Right ventricle myocardium inferior (tissue), 1 donor: ENCODE data around the gene VARS1. TPM values are rescaled to one million over a fixed set of nuclear protein-coding genes. Genes with fewer than 3 reads are reported as not detected.
"Not testable (repeated sequence)": the region's sequence is repeated elsewhere in the genome, so short reads cannot be mapped to it uniquely, and the experiment has no call there.

Experiments used
- ATAC-seq: fragments of 200-7000 bp; cut with Tn5 transposase; one replicate; pipeline ENCODE4 v1.9.1; 2020; ENCODE audit warnings: mild to moderate bottlenecking, moderate library complexity
- DNase-seq: peaks from one replicate; pipeline ENCODE4 v3.0.0; 2021; ENCODE audit errors: missing footprints
- intact Hi-C: fragments of 100-400 bp; cut with DNase I; formaldehyde crosslinking; loops from one replicate; pipeline ENCODE4 v1.11.0; 2022
- long read RNA-seq: library from polyadenylated mRNA; unstranded; transcript quantifications from one replicate; pipeline ENCODE4 v2.0.0, GENCODE V29; 2021
- total RNA-seq: library from RNA; stranded (reverse); fragmentation: NEBNext Ultra II Directional; extraction: Animal tissue kit (Norgen Biotek cat#: 25700); gene quantifications from one replicate; pipeline ENCODE4 v1.2.1, GENCODE V29; 2021
- donor health status: DM: no; HTN: yes; CAD: no; lungs with severe emphysema.

VARS1 gene
- 29.7 TPM for total RNA-seq
- long read RNA-seq, full-length matches to known transcripts = 7 of 37 reads
- long read RNA-seq, partial matches to known transcripts = 23 of 37 reads
- long read RNA-seq, other reads (novel, unspliced or antisense) = 7 of 37 reads

- peak; percentile 96 for ATAC-seq
- intact Hi-C loops = loop anchor here (2.0 kb wide), 1 partner anchor 31 kb away; the partner anchor contains the start of gene HSPA1B
- peak; percentile 97 for DNase-seq
These were observed at the start of gene VARS1 for GRCh38 chr6:31795616-31796298. TSS of gene VARS1 (minus strand) at chr6:31795752. CDS start at chr6:31795217, 535 bp downstream.

- intact Hi-C loops = no loop called here
- no peak for DNase-seq
- ATAC-seq = no peak
These were observed 49.0 kb upstream of the VARS1 start for GRCh38 chr6:31844507-31844906.

GRCh38 chr6:31842053-31842452 lies 46.5 kb upstream of the VARS1 start:
- ATAC-seq = no peak
- DNase-seq = no peak
- intact Hi-C loops = no loop called here

- DNase-seq, ATAC-seq: not testable (repeated sequence)
- intact Hi-C loops = loop anchor here (10.0 kb wide), 1 partner anchor 295 kb away; the partner anchor contains the start of genes ATP6V1G2, DDX39B and NFKBIL1
These were observed 44.2 kb upstream of the VARS1 start for GRCh38 chr6:31839779-31840126.

- ATAC-seq = no peak
- intact Hi-C loops = loop anchor here (10.0 kb wide), 1 partner anchor 294 kb away; the partner anchor contains the start of genes ATP6V1G2, DDX39B and NFKBIL1
- DNase-seq = no peak
These were observed 43.4 kb upstream of the VARS1 start for GRCh38 chr6:31838968-31839367.

- intact Hi-C loops = loop anchor here (10.0 kb wide), 1 partner anchor 293 kb away; the partner anchor contains the start of genes ATP6V1G2, DDX39B and NFKBIL1
- not testable (repeated sequence) for ATAC-seq, DNase-seq
These were observed 42.6 kb upstream of the VARS1 start for GRCh38 chr6:31838114-31838553.

- DNase-seq (no peak), ATAC-seq (no peak)
- intact Hi-C loops = loop anchor here (10.0 kb wide), 1 partner anchor 293 kb away; the partner anchor contains the start of genes ATP6V1G2, DDX39B and NFKBIL1
These were observed 42.0 kb upstream of the VARS1 start for GRCh38 chr6:31837369-31838113.

- no peak for ATAC-seq
- DNase-seq = no peak
- intact Hi-C loops = loop anchor here (10.0 kb wide), 1 partner anchor 292 kb away; the partner anchor contains the start of genes ATP6V1G2, DDX39B and NFKBIL1
These were observed 41.2 kb upstream of the VARS1 start for GRCh38 chr6:31836474-31837368.

GRCh38 chr6:31836047-31836473 lies 40.5 kb upstream of the VARS1 start:
- DNase-seq (no peak), ATAC-seq (no peak)
- intact Hi-C loops = loop anchor here (10.0 kb wide), 1 partner anchor 291 kb away; the partner anchor contains the start of genes ATP6V1G2, DDX39B and NFKBIL1

- ATAC-seq (peak; percentile 92), DNase-seq (peak; percentile 94)
- intact Hi-C loops = loop anchor here (5.0 to 10.0 kb wide), 3 partner anchors 152 to 290 kb away; partner anchors contain the start of genes ATP6V1G2, CSNK2B, DDX39B and LY6G5B
These were observed 39.1 kb upstream of the VARS1 start for GRCh38 chr6:31834367-31835250.

GRCh38 chr6:31831350-31832215 lies 36.0 kb upstream of the VARS1 start:
- intact Hi-C loops = loop anchor here (5.0 to 10.0 kb wide), 3 partner anchors 149 to 287 kb away; partner anchors contain the start of genes ATP6V1G2, CSNK2B, DDX39B and LY6G5B
- ATAC-seq (no peak), DNase-seq (no peak)

GRCh38 chr6:31830886-31831335 lies 35.4 kb upstream of the VARS1 start:
- intact Hi-C loops = loop anchor here (1.0 to 10.0 kb wide), 5 partner anchors 58 to 286 kb away; partner anchors contain the start of genes ATP6V1G2, CSNK2B, DDAH2 and DDX39B
- no peak for ATAC-seq
- no peak for DNase-seq

- intact Hi-C loops = loop anchor here (1.0 to 10.0 kb wide), 5 partner anchors 56 to 285 kb away; partner anchors contain the start of genes ATP6V1G2, CSNK2B, DDAH2 and DDX39B
- DNase-seq (no peak), ATAC-seq (no peak)
These were observed 34.2 kb upstream of the VARS1 start for GRCh38 chr6:31829633-31830283.

- ATAC-seq = peak; percentile 96
- DNase-seq = peak; percentile 100
- intact Hi-C loops = loop anchor here (2.0 kb wide), 1 partner anchor 33 kb away; the partner anchor contains the start of gene VARS1
These were observed 31.9 kb upstream of the VARS1 start, which contains the start of gene HSPA1B for GRCh38 chr6:31827286-31828079. TSS of gene HSPA1B (plus strand) at chr6:31827738. CDS start at chr6:31827951, 213 bp downstream.
